BJ (cell line): ENCODE measurements around the gene YRDC. TPM values are rescaled to one million over a fixed set of nuclear protein-coding genes. Genes with fewer than 3 reads are reported as not detected.

Source experiments
- CTCF ChIA-PET: fragments of 350-600 bp; formaldehyde crosslinking; extraction: SDS; loops from one replicate; lab custom pipeline; 2021; ENCODE audit warnings: antibody characterized with exemption, inconsistent platforms; lab: Yijun Ruan, JAX
- POLR2A ChIA-PET: fragments of 300-600 bp; sonication (Branson Sonifier 250); formaldehyde crosslinking; extraction: SDS; loops from one replicate; lab custom pipeline; 2021; ENCODE audit warnings: antibody characterized with exemption; lab: Charles Lee
- DNase-seq: peaks from one replicate; pipeline ENCODE4 v3.0.0-alpha.2; 2011; ENCODE audit warnings: low read depth
- H3K27me3 ChIP-seq: 2 replicates; pipeline ENCODE4 v1.6.0; 2011; ENCODE audit warnings: low read length; ENCODE audit not compliant: control insufficient read depth, insufficient read depth
- H3K36me3 ChIP-seq: 2 replicates; pipeline ENCODE4 v1.5.1; 2011; ENCODE audit warnings: low read length; ENCODE audit not compliant: control insufficient read depth, insufficient read depth
- H3K4me3 ChIP-seq: 2 replicates; pipeline ENCODE4 v1.5.1; 2011; ENCODE audit warnings: low read depth, mild to moderate bottlenecking, control low read depth, low read length
- polyA plus RNA-seq: library from polyadenylated mRNA; depleted of rRNA; stranded (reverse); fragments of >200 nt; gene quantifications from 2 replicates; pipeline ENCODE4 v1.2.3, GENCODE V29; 2011
- TF ChIP-seq, protein P1 (sequence below): IDR thresholded peaks from 2 replicates; pipeline ENCODE4 v1.5.1; 2011; ENCODE audit warnings: low read depth, mild to moderate bottlenecking, control low read depth, inconsistent platforms, low read length, moderate library complexity; ENCODE audit not compliant: insufficient read depth

YRDC gene
- polyA plus RNA-seq, 1 experiment, result 19.8 TPM

DNA sequence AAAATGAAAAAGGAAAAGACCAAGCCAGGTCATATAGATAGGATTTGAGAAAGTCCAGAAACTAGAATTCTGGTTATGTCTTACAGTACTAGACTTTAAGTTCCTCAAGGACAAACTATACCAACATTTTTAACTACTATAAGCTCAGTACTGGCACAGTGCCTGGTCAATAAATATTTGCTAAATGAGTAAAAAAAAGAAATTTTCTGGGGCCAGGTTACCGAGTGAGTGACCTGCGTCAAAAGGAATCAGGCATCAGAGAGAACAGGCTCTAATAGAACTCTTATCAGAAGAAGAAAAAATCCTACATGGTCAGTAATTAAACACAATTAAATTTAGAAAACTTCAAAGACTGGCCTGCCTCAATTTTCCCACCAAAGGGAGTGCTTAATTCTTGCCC is 23.8 kb upstream of the YRDC start:
- POLR2A ChIA-PET, result no interaction called here
- Histone ChIP-seq H3K4me3 (no peak overlapping the region), H3K36me3 (peaks cover 21% of the 10 kb centered on the region), H3K27me3 (no peaks in the 10 kb centered on the region)
- TF ChIP-seq, protein P1, sequence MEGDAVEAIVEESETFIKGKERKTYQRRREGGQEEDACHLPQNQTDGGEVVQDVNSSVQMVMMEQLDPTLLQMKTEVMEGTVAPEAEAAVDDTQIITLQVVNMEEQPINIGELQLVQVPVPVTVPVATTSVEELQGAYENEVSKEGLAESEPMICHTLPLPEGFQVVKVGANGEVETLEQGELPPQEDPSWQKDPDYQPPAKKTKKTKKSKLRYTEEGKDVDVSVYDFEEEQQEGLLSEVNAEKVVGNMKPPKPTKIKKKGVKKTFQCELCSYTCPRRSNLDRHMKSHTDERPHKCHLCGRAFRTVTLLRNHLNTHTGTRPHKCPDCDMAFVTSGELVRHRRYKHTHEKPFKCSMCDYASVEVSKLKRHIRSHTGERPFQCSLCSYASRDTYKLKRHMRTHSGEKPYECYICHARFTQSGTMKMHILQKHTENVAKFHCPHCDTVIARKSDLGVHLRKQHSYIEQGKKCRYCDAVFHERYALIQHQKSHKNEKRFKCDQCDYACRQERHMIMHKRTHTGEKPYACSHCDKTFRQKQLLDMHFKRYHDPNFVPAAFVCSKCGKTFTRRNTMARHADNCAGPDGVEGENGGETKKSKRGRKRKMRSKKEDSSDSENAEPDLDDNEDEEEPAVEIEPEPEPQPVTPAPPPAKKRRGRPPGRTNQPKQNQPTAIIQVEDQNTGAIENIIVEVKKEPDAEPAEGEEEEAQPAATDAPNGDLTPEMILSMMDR, result no peak
- no peak for DNase-seq
- CTCF ChIA-PET, result no interaction called here

DNA sequence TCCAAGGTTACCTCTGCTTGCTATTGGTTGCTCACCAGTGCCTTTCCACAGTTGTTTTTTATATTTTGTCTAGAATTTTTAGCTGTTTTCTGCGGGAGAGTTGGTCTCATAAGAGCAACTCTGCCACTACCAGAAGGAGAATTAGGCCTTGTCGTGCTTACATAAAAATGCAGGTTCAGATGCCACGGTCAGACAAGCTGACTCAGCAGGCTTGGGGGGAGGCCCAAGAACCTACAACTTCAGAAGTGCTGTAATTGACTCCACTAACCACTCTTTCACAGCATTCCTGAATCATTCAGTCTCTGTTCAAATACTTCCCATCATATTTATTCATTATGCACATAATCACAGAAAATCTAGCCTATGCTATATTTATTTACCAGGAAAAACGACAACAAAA is 23.1 kb upstream of the YRDC start:
- H3K4me3 ChIP-seq, result no peak overlapping the region
- H3K36me3 ChIP-seq, result peaks cover 21% of the 10 kb centered on the region
- ChIA-PET POLR2A (no interaction called here), CTCF (no interaction called here)
- DNase-seq, result no peak
- no peaks in the 10 kb centered on the region for H3K27me3 ChIP-seq
- TF ChIP-seq, protein P1, result no peak

DNA sequence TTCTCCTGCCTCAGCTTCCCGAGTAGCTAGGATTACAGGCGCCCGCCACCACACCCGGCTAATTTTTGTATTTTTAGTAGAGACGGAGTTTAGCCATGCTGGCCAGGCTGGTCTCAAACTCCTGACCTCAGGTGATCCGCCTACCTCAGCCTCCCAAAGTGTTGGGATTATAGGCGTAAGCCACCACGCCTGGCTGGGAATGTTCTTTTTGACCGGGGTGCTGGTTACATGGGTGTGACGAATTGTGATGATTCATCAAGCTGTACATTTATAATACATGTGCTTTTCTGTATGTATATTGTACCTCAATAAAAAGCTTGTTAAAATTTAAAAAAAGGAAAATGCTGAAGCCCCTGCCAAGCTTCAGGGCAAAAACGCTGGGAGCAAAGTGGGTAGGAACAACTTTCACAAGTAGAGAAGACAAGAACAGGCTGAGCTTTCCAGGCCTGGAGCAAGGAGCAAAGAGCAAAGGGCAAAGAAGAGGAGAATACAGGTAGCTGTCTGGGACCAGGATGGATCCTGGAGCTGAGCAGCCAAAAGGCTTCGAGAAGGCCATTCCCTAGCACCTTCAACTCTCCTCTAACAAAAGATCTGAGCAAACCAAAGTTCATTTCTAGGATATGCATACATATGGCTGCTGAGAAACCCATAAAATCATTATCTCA is 20.5 kb upstream of the YRDC start:
- CTCF ChIA-PET, result interaction anchor here (1.4 kb wide), 1 partner anchor 11 kb away, joined by 4 read pairs; no protein-coding TSS in a partner anchor
- POLR2A ChIA-PET, result no interaction called here

DNA sequence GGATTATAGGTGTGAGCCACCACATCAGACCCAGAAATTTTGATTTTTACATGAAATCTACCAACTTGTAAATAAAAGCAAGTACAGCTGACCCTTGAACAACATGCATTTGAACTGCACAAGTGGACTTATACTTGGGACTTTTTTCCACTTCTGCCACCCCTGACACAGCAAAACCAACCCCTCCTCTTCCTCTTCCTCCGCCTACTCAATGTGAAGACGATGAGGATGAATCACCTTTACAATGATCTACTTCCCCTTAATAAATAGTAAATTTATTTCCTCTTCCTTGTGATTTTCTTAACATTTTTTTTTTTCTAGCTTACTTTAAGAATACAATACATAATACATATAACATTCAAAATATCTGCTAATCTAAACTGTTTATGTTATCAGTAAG is 17.5 kb upstream of the YRDC start:
- POLR2A ChIA-PET, result no interaction called here
- CTCF ChIA-PET, result interaction anchor here (1.1 kb wide), 1 partner anchor 10 kb away, joined by 4 read pairs; no protein-coding TSS in a partner anchor
- DNase-seq, result no peak

More for the DNA sequence above, 20.5 kb upstream of the YRDC start:
- peaks cover 10% of the 10 kb centered on the region for H3K36me3 ChIP-seq
- no peak overlapping the region for H3K4me3 ChIP-seq
- TF ChIP-seq, protein P1, result no peak
- DNase-seq, result no peak
- no peaks in the 10 kb centered on the region for H3K27me3 ChIP-seq

DNA sequence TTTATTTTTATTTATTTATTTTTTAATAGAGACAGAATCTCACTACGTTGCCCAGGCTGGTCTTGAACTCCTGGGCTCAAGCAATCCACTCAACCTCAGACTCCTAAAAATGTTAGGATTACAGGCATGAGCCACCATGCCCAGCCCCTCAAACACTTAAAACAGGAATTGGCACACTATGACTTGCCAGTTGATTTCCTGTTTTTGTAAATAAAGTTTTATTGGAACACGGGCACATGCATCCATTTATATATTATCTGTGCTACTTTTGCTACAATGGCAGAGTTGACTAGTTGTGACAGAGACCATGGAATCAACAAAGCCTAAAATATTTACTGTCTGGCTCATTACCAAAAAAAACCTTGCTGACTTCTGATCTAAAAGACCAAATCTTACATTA is 16.0 kb upstream of the YRDC start:
- H3K4me3 ChIP-seq, result no peak overlapping the region
- CTCF ChIA-PET, result no interaction called here
- POLR2A ChIA-PET, result no interaction called here
- TF ChIP-seq, protein P1, result no peak
- no peaks in the 10 kb centered on the region for H3K27me3 ChIP-seq
- H3K36me3 ChIP-seq, result peaks cover 20% of the 10 kb centered on the region
- DNase-seq, result no peak

More for the DNA sequence above, 17.5 kb upstream of the YRDC start:
- H3K27me3 ChIP-seq, result no peaks in the 10 kb centered on the region
- no peak overlapping the region for H3K4me3 ChIP-seq
- H3K36me3 ChIP-seq, result peaks cover 17% of the 10 kb centered on the region
- TF ChIP-seq, protein P1, result no peak
